ENCODE data around the gene ST8SIA4.

Gene ST8SIA4

GRCh38 chr5:100867039-100867562, 36.0 kb downstream of the ST8SIA4 start:
- no peak for DNase-seq

GRCh38 chr5:100864931-100865330, 38.2 kb downstream of the ST8SIA4 start:
- no peak for DNase-seq

GRCh38 chr5:100863739-100864138, 39.3 kb downstream of the ST8SIA4 start:
- DNase-seq, result no peak

DNA sequence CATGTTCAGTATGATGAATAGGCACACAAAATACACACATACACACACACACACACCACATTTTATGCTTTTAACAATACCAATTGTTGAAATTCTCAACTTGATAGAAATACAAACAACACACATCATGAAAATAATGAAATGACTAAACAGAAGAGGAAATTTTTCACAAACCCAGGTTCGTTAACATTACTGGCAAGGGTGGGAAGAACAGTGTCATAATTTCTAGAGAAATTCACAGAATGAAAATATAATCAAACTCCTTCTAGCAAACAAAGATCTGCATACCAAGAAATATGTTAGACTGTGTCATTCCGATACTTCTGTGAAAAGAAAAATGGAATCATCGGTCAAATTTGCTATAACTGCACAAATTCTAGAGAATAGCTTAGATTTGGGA, 41.9 kb downstream of the ST8SIA4 start:
- no peak for DNase-seq

- DNase-seq, result no peak
These were observed 42.7 kb downstream of the ST8SIA4 start for GRCh38 chr5:100860407-100860806.

DNA sequence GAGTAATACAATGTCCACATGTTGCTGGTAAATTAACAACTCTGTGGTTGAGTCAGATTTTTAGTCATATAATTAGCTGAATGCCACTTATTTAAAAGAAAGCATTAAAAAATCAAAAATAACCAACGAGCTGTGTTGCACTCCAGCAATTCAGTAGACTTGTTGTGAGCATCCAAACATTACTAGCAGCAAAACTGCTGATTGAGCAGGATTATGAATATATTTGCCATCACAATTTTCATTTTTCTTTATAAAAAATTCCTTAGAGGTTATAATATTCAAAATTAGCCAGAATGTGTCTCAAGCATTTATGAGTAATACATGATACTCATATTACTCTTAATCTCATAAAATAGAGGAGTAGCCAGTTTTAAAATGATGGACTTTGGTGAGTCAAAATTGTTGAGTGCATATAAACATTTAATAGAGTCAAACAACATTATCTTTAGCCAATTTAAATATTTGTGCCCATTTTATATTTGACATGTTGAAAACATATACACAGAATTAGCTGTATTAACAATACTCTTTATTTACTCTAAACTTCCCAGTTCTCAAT, 44.0 kb downstream of the ST8SIA4 start:
- DNase-seq, result no peak

DNA sequence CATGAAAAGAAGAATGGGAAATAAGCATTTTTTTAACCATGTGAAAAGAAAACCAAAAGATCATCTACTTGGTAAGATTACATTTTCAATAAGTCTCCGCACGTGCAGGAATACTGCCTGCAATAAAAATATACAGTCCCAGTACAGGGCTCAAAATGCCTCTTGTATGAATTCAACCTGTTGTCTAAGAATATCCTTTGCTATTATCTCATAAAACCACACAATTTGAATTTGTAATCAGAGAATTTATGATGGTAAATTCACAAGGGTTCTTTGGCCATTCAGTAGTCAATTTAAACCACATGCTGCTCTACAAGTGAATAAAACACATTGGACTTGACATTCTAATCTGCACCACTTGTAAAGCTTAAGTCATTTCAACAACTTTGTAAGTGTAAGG, 46.6 kb downstream of the ST8SIA4 start:
- no peak for DNase-seq

- DNase-seq, result no peak
These were observed 47.1 kb downstream of the ST8SIA4 start for GRCh38 chr5:100855937-100856430.

GRCh38 chr5:100855295-100855694, 47.8 kb downstream of the ST8SIA4 start:
- no peak for DNase-seq

GRCh38 chr5:100854591-100854990, 48.5 kb downstream of the ST8SIA4 start:
- DNase-seq, result no peak

GRCh38 chr5:100853582-100853981, 49.5 kb downstream of the ST8SIA4 start:
- no peak for DNase-seq

- no peak for DNase-seq
These were observed 50.1 kb downstream of the ST8SIA4 start for GRCh38 chr5:100852988-100853449.

- DNase-seq, result no peak
These were observed 51.0 kb downstream of the ST8SIA4 start for GRCh38 chr5:100852051-100852450.

GRCh38 chr5:100846772-100847171, 56.3 kb downstream of the ST8SIA4 start:
- DNase-seq, result no peak

DNA sequence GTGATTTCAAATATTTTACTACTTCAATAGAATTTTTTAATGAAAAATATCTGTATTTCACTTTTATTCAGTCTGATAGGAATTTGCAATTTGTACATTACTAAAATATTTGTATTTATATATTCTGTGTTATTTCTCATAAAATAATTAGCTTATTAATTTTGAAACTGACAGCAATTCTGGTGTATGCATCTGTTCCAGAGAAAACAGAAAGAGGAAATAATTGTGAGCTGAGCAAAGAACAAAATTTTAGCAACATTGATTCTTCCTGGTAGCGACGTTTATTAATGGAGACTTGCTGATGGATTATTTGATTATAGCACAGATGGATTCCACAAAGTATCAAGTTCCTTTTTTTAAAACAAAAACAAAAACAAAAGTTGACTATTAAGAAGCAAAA, 61.0 kb downstream of the ST8SIA4 start:
- no peak for DNase-seq

DNA sequence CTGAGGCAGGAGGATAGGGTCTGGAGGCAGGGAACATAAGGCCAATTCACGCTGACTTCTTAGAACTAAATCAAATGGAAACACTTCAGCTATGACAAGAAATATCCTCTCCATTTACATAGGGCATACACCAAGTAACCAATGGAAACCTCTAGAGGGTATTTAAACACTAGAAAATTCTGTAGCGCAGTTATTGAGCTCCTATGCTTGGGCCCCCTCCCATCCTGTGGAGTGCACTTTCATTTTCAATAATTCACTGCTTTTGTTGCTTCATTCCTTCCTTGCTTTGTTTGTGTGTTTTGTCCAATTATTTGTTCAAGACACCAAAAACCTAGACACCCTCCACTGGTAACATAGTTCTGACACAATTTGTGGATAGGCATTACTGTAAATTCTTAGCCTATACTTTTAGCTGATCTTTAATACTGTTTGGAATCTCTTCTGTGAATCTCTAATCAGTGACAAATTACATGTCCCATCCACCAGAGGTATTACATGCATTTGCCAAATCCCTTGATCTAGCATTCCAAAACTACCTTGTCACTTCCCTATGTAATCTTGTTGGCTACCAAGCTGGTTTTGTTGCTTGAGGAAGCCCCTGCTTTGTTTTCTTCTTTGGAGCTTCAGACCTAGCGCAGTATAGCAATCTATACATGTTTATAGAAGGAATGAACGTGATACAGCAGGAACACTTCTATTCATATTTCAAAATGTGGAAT, 61.6 kb downstream of the ST8SIA4 start:
- DNase-seq, result no peak

GRCh38 chr5:100840789-100841188, 62.3 kb downstream of the ST8SIA4 start:
- no peak for DNase-seq

GRCh38 chr5:100840370-100840769, 62.7 kb downstream of the ST8SIA4 start:
- no peak for DNase-seq

DNA sequence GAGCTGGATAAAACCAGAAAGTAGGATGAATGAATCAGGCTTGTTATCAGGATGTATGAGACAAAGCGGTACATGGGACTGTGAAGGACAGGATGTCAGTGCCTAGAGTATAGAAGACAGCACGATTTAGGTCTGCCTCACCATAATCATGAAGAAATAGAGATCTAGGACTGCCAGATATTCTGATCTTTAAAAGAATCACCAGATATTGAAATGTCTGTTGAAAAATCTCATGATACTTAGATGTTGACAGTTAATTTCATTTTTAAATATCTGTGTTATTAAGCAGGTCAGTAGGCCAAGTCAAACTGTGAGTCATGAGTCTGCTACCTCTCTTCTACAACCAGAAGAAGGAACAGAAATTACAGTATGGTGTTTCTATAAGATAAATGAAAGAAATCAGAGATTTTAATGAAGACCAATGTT, 65.0 kb downstream of the ST8SIA4 start:
- no peak for DNase-seq

DNA sequence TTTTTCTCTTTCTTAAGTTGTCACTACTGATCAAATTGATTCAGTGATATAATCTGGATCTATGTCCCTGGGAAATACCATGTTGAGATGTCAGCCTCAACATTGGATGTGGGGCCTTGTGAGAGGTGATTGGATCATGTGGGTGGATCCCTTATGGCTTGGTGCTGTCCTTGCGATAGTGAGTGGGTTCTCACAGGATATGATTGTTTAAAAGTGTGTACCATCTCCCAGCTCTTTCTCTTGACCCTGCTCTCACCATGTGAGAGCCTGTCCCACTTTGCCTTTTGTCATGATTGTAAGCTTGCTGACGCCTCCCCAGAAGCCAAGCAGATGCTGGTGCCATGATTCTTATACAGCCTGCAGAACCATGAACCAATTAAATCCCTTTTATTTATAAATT, 68.6 kb downstream of the ST8SIA4 start:
- DNase-seq, result no peak

DNA sequence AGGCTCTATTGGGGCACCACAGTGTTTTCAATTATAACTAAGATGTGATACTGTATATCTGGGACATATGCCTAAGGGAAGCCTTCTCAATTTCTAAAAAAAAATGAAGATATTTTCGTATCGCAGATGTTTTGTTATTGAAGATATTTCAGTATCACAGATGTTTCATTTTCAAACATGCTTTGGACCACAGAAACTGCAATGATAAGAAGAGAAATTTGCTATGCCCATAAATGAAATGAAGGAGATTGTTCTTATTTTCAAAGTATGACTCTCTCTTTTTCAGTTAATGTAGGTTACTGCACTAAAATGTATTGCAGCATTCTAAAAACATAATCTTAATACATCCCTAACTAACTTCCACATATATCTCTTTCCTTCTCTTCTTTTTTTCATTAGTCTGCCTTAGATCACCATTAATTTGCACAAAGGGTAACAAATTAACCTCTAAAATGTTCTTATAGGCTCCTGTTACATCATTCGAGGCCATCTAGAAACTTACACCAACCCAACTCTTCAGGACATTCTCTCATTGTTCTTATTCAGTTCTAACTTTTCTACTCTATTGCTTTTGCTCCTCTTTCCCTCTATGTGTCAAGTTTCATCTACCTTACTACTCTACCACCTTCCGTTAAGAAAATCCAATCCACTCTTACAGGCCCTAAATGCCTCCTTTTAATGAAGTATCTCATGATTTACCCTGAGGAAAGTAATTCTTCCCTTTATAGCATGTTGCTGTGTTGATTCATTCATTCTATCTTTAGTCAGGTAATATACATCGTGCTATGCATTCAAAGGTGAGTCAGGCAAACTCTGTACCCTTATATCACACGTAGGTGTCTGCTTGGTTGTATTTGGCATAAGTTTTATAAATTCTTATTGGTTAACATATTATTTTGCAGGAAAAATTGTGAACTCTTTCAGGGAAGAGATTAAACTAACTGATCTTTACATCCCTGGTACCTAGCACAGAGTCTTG, 70.5 kb downstream of the ST8SIA4 start:
- no peak for DNase-seq

- DNase-seq, result no peak
These were observed 74.2 kb downstream of the ST8SIA4 start for GRCh38 chr5:100828898-100829356.

Measured in activated naive CD4-positive, alpha-beta T cell (primary cell).